A549 (cell line): ENCODE measurements around the gene PRLR.

Experiments used
- GATA3 ChIP-seq: IDR thresholded peaks from 2 replicates; pipeline ENCODE4 v1.6.1; 2012; ENCODE audit warnings: borderline replicate concordance
- HOXB13 ChIP-seq: fragments of 250-450 bp; sonication (Bioruptor Pico); IDR thresholded peaks from 2 replicates; pipeline ENCODE4 v1.5.0; 2020; ENCODE audit warnings: low read depth, mild to moderate bottlenecking, moderate library complexity
- MAFK ChIP-seq: fragments of 450-650 bp; IDR thresholded peaks from 2 replicates; pipeline ENCODE4 v1.6.1; 2014; ENCODE audit not compliant: partially characterized antibody
- POLR2A ChIP-seq: IDR thresholded peaks from 2 replicates; pipeline ENCODE4 v1.6.1; 2012; ENCODE audit warnings: mild to moderate bottlenecking, low read length
- POLR2AphosphoS2 ChIP-seq: conservative IDR thresholded peaks from 2 replicates; pipeline ENCODE4 v1.6.1; 2012; ENCODE audit warnings: low read length, improper control_type of control experiment, inconsistent platforms
- RCOR1 ChIP-seq: fragments of 150-350 bp; IDR thresholded peaks from 2 replicates; pipeline ENCODE4 v1.6.1; 2014; ENCODE audit warnings: antibody characterized with exemption, low read length, low read depth
- RFX5 ChIP-seq: fragments of 450-650 bp; IDR thresholded peaks from 2 replicates; pipeline ENCODE4 v1.7.1; 2014; ENCODE audit warnings: antibody characterized with exemption, mild to moderate bottlenecking, moderate library complexity
- TF ChIP-seq, protein P1 (sequence below): fragments of >200 bp; sonication (Bioruptor Twin); formaldehyde crosslinking; IDR thresholded peaks from 3 replicates; pipeline ENCODE4 v1.5.1; 2016

DNA sequence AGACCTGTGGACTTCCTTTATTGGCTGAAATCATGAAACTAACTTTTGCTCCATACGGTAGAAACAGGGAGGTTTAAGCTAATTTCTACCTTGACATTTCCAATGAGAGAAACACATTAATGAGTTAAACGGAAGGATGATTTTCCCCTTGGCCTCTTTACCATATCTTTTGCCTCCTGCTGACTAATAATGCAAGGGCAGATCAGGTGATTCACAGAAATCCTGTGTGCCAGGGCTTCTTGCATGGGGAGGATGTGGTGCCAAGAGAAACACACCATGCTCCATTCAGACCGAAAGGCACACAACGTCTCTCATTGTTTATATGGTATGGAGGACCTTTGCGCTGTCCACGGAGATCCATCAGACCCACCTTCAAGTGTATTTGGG is 17.4 kb upstream of the PRLR start:
- TF ChIP-seq MAFK (no peak), RCOR1 (no peak), RFX5 (no peak), POLR2A (no peak), HOXB13 (CRISPR knock-in tag) (no peak), POLR2AphosphoS2 (no peak), GATA3 (no peak)
- TF ChIP-seq, protein P1, sequence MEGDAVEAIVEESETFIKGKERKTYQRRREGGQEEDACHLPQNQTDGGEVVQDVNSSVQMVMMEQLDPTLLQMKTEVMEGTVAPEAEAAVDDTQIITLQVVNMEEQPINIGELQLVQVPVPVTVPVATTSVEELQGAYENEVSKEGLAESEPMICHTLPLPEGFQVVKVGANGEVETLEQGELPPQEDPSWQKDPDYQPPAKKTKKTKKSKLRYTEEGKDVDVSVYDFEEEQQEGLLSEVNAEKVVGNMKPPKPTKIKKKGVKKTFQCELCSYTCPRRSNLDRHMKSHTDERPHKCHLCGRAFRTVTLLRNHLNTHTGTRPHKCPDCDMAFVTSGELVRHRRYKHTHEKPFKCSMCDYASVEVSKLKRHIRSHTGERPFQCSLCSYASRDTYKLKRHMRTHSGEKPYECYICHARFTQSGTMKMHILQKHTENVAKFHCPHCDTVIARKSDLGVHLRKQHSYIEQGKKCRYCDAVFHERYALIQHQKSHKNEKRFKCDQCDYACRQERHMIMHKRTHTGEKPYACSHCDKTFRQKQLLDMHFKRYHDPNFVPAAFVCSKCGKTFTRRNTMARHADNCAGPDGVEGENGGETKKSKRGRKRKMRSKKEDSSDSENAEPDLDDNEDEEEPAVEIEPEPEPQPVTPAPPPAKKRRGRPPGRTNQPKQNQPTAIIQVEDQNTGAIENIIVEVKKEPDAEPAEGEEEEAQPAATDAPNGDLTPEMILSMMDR: no peak
